NCI-H345 treated with DMSO at 0.1 percent for 48 hours (cell line): Measurements from ENCODE around the gene HCFC2.
A peak's percentile ranks its signal among the peaks of the same experiment; 100 is the strongest.

Source experiments
- DNase-seq: peaks from one replicate; lab custom pipeline; 2025; ENCODE audit not compliant: unreplicated experiment; lab: John Stamatoyannopoulos, UW

The HCFC2 gene

GRCh38 chr12:104056419-104056972 lies 7.8 kb upstream of the HCFC2 start:
- DNase-seq, result no peak

- no peak for DNase-seq
These were observed 6.5 kb upstream of the HCFC2 start for GRCh38 chr12:104057771-104058197.

GRCh38 chr12:104058802-104059201 lies 5.5 kb upstream of the HCFC2 start:
- no peak for DNase-seq

GRCh38 chr12:104059963-104060362 lies 4.4 kb upstream of the HCFC2 start:
- no peak for DNase-seq

GRCh38 chr12:104060791-104061190 lies 3.5 kb upstream of the HCFC2 start:
- no peak for DNase-seq

- DNase-seq, result no peak
These were observed 660 bp upstream of the HCFC2 start for GRCh38 chr12:104063712-104064030.

- no peak for DNase-seq
These were observed 604 bp downstream of the HCFC2 start for GRCh38 chr12:104064842-104065427.

- DNase-seq, result no peak
These were observed 7.8 kb downstream of the HCFC2 start for GRCh38 chr12:104072099-104072498.

GRCh38 chr12:104073699-104074098 lies 9.4 kb downstream of the HCFC2 start:
- DNase-seq, result no peak

- no peak for DNase-seq
These were observed 14.7 kb downstream of the HCFC2 start for GRCh38 chr12:104079024-104079423.

GRCh38 chr12:104080764-104081163 lies 16.4 kb downstream of the HCFC2 start:
- DNase-seq, result no peak

GRCh38 chr12:104083769-104084475 lies 19.6 kb downstream of the HCFC2 start:
- DNase-seq, result no peak

- DNase-seq, result no peak
These were observed 26.4 kb downstream of the HCFC2 start for GRCh38 chr12:104090685-104091084.

GRCh38 chr12:104091136-104091535 lies 26.8 kb downstream of the HCFC2 start:
- no peak for DNase-seq

GRCh38 chr12:104094284-104094683 lies 30.0 kb downstream of the HCFC2 start:
- DNase-seq, result no peak

GRCh38 chr12:104095289-104095688 lies 31.0 kb downstream of the HCFC2 start:
- DNase-seq, result no peak

GRCh38 chr12:104097954-104098353 lies 33.6 kb downstream of the HCFC2 start:
- DNase-seq, result no peak

GRCh38 chr12:104105461-104105860 lies 41.1 kb downstream of the HCFC2 start:
- no peak for DNase-seq

GRCh38 chr12:104106965-104107364 lies 42.6 kb downstream of the HCFC2 start:
- no peak for DNase-seq

GRCh38 chr12:104108755-104109445 lies 44.6 kb downstream of the HCFC2 start:
- peak; percentile 27 for DNase-seq

- no peak for DNase-seq
These were observed 45.3 kb downstream of the HCFC2 start for GRCh38 chr12:104109446-104110271.
